ENCODE results near the gene TSPEAR.
A peak's percentile ranks its signal among the peaks of the same experiment; 100 is the strongest.
"Not testable (repeated sequence)": the region's sequence is repeated elsewhere in the genome, so short reads cannot be mapped to it uniquely, and the experiment has no call there.

The TSPEAR gene

GRCh38 chr21:44557491-44558328 is 153.7 kb downstream of the TSPEAR start:
- peak overlapping the region; percentile 77 for H3K4me2 ChIP-seq
- H3K9ac ChIP-seq: no peak overlapping the region
- H3K27ac ChIP-seq: 0 out of 2 replicates have a peak overlapping the region, but pooled peaks have one; percentile 6
- peaks cover 17% of the 10 kb centered on the region for H3K9me3 ChIP-seq
- H3K4me3 ChIP-seq: no peak overlapping the region
- H3K36me3 ChIP-seq: no peaks in the 10 kb centered on the region
- no peaks in the 10 kb centered on the region for H3K27me3 ChIP-seq
- peaks cover 42% of the 10 kb centered on the region for H3K4me1 ChIP-seq
- H4K20me1 ChIP-seq: no peaks in the 10 kb centered on the region
- TF ChIP-seq Cebpa-rat (IDR thresholded peaks at IDR 0.05): no peak

- Histone ChIP-seq H3K9me3 (peaks cover 17% of the 10 kb centered on the region), H3K4me1 (peaks cover 42% of the 10 kb centered on the region), H3K27me3 (no peaks in the 10 kb centered on the region), H3K36me3 (no peaks in the 10 kb centered on the region), H3K4me2 (peak overlapping the region; percentile 77), H4K20me1 (no peaks in the 10 kb centered on the region), H3K4me3 (no peak overlapping the region), H3K27ac (0 out of 2 replicates have a peak overlapping the region, but pooled peaks have one; percentile 53), H3K9ac (no peak overlapping the region)
- no peak for TF ChIP-seq Cebpa-rat (IDR thresholded peaks at IDR 0.05)
Measured at GRCh38 chr21:44556879-44557278, 154.5 kb downstream of the TSPEAR start.

GRCh38 chr21:44555200-44555875 is 156.0 kb downstream of the TSPEAR start:
- Histone ChIP-seq H3K4me3 (no peak overlapping the region), H3K27ac (peak overlapping the region; percentile 53), H3K9ac (no peak overlapping the region), H3K9me3 (peaks cover 14% of the 10 kb centered on the region), H3K27me3 (no peaks in the 10 kb centered on the region), H4K20me1 (no peaks in the 10 kb centered on the region), H3K4me2 (peak overlapping the region; percentile 77), H3K36me3 (no peaks in the 10 kb centered on the region), H3K4me1 (peaks cover 56% of the 10 kb centered on the region)
- no peak for TF ChIP-seq Cebpa-rat (IDR thresholded peaks at IDR 0.05)

- H3K27me3 ChIP-seq: no peaks in the 10 kb centered on the region
- no peak overlapping the region for H3K27ac ChIP-seq
- no peaks in the 10 kb centered on the region for H4K20me1 ChIP-seq
- H3K4me3 ChIP-seq: no peak overlapping the region
- no peaks in the 10 kb centered on the region for H3K36me3 ChIP-seq
- peaks cover 1% of the 10 kb centered on the region; the same call in 1 of the 2 replicates for H3K9me3 ChIP-seq
- no peak for TF ChIP-seq Cebpa-rat (IDR thresholded peaks at IDR 0.05)
- H3K4me1 ChIP-seq: peaks cover 74% of the 10 kb centered on the region
- no peak overlapping the region for H3K4me2 ChIP-seq
- no peak overlapping the region for H3K9ac ChIP-seq
Measured at GRCh38 chr21:44552681-44553080, 158.7 kb downstream of the TSPEAR start.

GRCh38 chr21:44552136-44552535 is 159.2 kb downstream of the TSPEAR start:
- H3K27me3 ChIP-seq: no peaks in the 10 kb centered on the region
- H4K20me1 ChIP-seq: no peaks in the 10 kb centered on the region
- no peak overlapping the region for H3K4me3 ChIP-seq
- H3K27ac ChIP-seq: 0 out of 2 replicates have a peak overlapping the region, but pooled peaks have one; percentile 16
- no peak overlapping the region for H3K4me2 ChIP-seq
- H3K9ac ChIP-seq: no peak overlapping the region
- H3K4me1 ChIP-seq: peaks cover 74% of the 10 kb centered on the region
- no peak for TF ChIP-seq Cebpa-rat (IDR thresholded peaks at IDR 0.05)
- no peaks in the 10 kb centered on the region for H3K36me3 ChIP-seq
- peaks cover 7% of the 10 kb centered on the region for H3K9me3 ChIP-seq

- TF ChIP-seq Cebpa-rat (IDR thresholded peaks at IDR 0.05): no peak
- H3K4me3 ChIP-seq: no peak within 1 kb of the TSS
- 0 out of 2 replicates have a peak within 1 kb of the TSS, but pooled peaks have one; percentile 16 for H3K27ac ChIP-seq
- H4K20me1 ChIP-seq: no peaks in the 10 kb centered on the region
- peaks cover 68% of the 10 kb centered on the region for H3K4me1 ChIP-seq
- H3K4me2 ChIP-seq: peak within 1 kb of the TSS; percentile 50
- H3K9me3 ChIP-seq: peaks cover 14% of the 10 kb centered on the region
- H3K36me3 ChIP-seq: no peaks in the 10 kb centered on the region
- H3K9ac ChIP-seq: no peak within 1 kb of the TSS
- H3K27me3 ChIP-seq: no peaks in the 10 kb centered on the region
Measured at GRCh38 chr21:44551340-44551961, 159.9 kb downstream of the TSPEAR start, which contains the start of gene KRTAP10-2. KRTAP10-2 (minus strand) TSS chr21:44551505; CDS start chr21:44551458, 47 bp downstream.

- Histone ChIP-seq H3K4me1 (peaks cover 62% of the 10 kb centered on the region), H3K9me3 (peaks cover 19% of the 10 kb centered on the region), H3K27ac (no peak overlapping the region), H3K4me3 (no peak overlapping the region), H3K27me3 (no peaks in the 10 kb centered on the region), H3K9ac (no peak overlapping the region), H3K4me2 (peak overlapping the region; percentile 50; the same call in 1 of the 2 replicates), H4K20me1 (no peaks in the 10 kb centered on the region), H3K36me3 (no peaks in the 10 kb centered on the region)
- TF ChIP-seq Cebpa-rat (IDR thresholded peaks at IDR 0.05): no peak
Measured at GRCh38 chr21:44550807-44551206, 160.6 kb downstream of the TSPEAR start.

- not testable (repeated sequence) for H3K27ac ChIP-seq, H3K36me3 ChIP-seq, H4K20me1 ChIP-seq, H3K9ac ChIP-seq, H3K27me3 ChIP-seq, H3K4me3 ChIP-seq
- Histone ChIP-seq H3K9me3 (peaks cover 19% of the 10 kb centered on the region), H3K4me2 (peak overlapping the region; percentile 50), H3K4me1 (peaks cover 57% of the 10 kb centered on the region)
Measured at GRCh38 chr21:44550285-44550684, 161.1 kb downstream of the TSPEAR start.

GRCh38 chr21:44549525-44550211 is 161.7 kb downstream of the TSPEAR start:
- Histone ChIP-seq H4K20me1 (no peaks in the 10 kb centered on the region), H3K4me3 (no peak overlapping the region), H3K4me2 (peak overlapping the region; percentile 50), H3K27ac (no peak overlapping the region), H3K4me1 (peaks cover 50% of the 10 kb centered on the region), H3K9me3 (peaks cover 19% of the 10 kb centered on the region), H3K27me3 (no peaks in the 10 kb centered on the region), H3K36me3 (no peaks in the 10 kb centered on the region), H3K9ac (no peak overlapping the region)
- no peak for TF ChIP-seq Cebpa-rat (IDR thresholded peaks at IDR 0.05)

Measured in BLaER1 (cell line).